ENCODE results near the gene PCNT. TPM values are rescaled to one million over a fixed set of nuclear protein-coding genes. Genes with fewer than 3 reads are reported as not detected.

The PCNT gene
- total RNA-seq, 4 donors from 2014 or later, result 200 to 431 (median 290) TPM

- H3K4me1 ChIP-seq, result peaks cover 52% of the 10 kb centered on the region in 2 donors
- no peaks in the 10 kb centered on the region for H3K9me3 ChIP-seq
- DNase-seq (peak in 1 of 2 donors; percentile 28), ATAC-seq (no peak)
- in situ Hi-C loops (cut with MboI; ENCODE audit: low sequenced_read_pairs in 4 of 4), result no loop called here
- peak overlapping the region; percentile 87 to 99 (median 96) for H3K27ac ChIP-seq
- peaks cover 3 to 94% of the 10 kb centered on the region in 2 donors for H3K36me3 ChIP-seq
- intact Hi-C loops (cut with DNase I; ENCODE audit: low total_unique reads), result no loop called here
- H3K4me3 ChIP-seq, result peak overlapping the region in 1 of 4 donors; percentile 18
- no peak for TF ChIP-seq CTCF (IDR thresholded peaks at IDR 0.05 in 4 of 5, conservative IDR thresholded peaks at IDR 0.05 in 1 of 5)
- TF ChIP-seq POLR2A (IDR thresholded peaks at IDR 0.05), result no peak
- H3K27me3 ChIP-seq, result no peaks in the 10 kb centered on the region
Observed at GRCh38 chr21:46355161-46356004, 31.4 kb downstream of the PCNT start.

DNA sequence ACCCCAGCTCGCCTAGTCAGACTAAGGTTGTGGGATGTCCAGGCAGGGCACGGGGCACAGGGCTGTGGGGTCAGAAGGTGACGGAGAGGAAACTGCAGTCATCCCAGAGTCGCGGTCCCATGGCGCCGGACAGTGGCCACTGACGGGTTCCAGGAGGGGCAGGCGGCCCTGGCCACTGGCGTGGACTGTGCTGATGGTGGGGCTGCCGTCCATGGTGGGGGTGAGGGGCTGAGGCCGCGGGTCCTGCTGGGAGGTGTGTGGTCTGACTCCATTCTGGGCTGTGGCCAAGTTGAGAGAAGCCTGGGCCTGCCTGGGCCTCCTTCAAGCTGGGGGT, 32.0 kb downstream of the PCNT start:
- ATAC-seq, result no peak
- H3K27ac ChIP-seq, result peak overlapping the region; percentile 87 to 99 (median 96)
- H3K9me3 ChIP-seq, result no peaks in the 10 kb centered on the region
- peak overlapping the region in 1 of 4 donors; percentile 22 for H3K4me3 ChIP-seq
- intact Hi-C loops (cut with DNase I; ENCODE audit: low total_unique reads) (no loop called here), in situ Hi-C loops (cut with MboI; ENCODE audit: low sequenced_read_pairs in 4 of 4) (no loop called here)
- no peaks in the 10 kb centered on the region for H3K27me3 ChIP-seq
- TF ChIP-seq CTCF (IDR thresholded peaks at IDR 0.05 in 4 of 5, conservative IDR thresholded peaks at IDR 0.05 in 1 of 5), result no peak
- no peak for TF ChIP-seq POLR2A (IDR thresholded peaks at IDR 0.05)
- DNase-seq, result peak in 1 of 2 donors; percentile 57
- peaks cover 48 to 58% of the 10 kb centered on the region in 2 donors for H3K4me1 ChIP-seq
- peaks cover 3 to 94% of the 10 kb centered on the region in 2 donors for H3K36me3 ChIP-seq

GRCh38 chr21:46356494-46357334, 32.8 kb downstream of the PCNT start:
- ATAC-seq, result peak; percentile 25 to 32
- H3K27ac ChIP-seq, result peak overlapping the region; percentile 87 to 99 (median 96)
- H3K36me3 ChIP-seq, result peaks cover 3 to 94% of the 10 kb centered on the region in 2 donors
- in situ Hi-C loops (cut with MboI; ENCODE audit: low sequenced_read_pairs in 4 of 4) (no loop called here), intact Hi-C loops (cut with DNase I; ENCODE audit: low total_unique reads) (loop anchor here (1.0 kb wide), 1 partner anchor 19 kb away; no protein-coding TSS in a partner anchor)
- H3K27me3 ChIP-seq, result no peaks in the 10 kb centered on the region
- H3K9me3 ChIP-seq, result no peaks in the 10 kb centered on the region
- peaks cover 48 to 66% of the 10 kb centered on the region in 2 donors for H3K4me1 ChIP-seq
- no peak for TF ChIP-seq POLR2A (IDR thresholded peaks at IDR 0.05)
- peak in 1 of 5 experiments; percentile 24 for TF ChIP-seq CTCF (IDR thresholded peaks at IDR 0.05 in 4 of 5, conservative IDR thresholded peaks at IDR 0.05 in 1 of 5)
- peak; percentile 71 to 83 for DNase-seq
- peak overlapping the region in 2 of 4 donors; percentile 1 to 22 for H3K4me3 ChIP-seq

DNA sequence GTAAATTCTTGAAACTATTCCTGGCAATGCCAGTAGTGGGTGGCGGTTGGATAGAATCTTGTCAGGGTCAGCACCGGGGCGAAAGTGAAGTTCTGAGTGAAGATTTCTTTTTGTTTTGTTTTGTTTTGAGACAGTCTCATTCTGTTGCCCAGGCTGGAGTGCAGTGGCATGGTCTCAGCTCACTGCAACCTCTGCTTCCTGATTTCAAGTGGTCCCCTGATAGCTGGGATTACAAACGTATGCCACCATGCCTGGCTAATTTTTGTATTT, 33.3 kb downstream of the PCNT start:
- peak overlapping the region; percentile 87 to 99 (median 96) for H3K27ac ChIP-seq
- intact Hi-C loops (cut with DNase I; ENCODE audit: low total_unique reads), result loop anchor here (1.0 kb wide), 1 partner anchor 18 kb away; no protein-coding TSS in a partner anchor
- TF ChIP-seq POLR2A (IDR thresholded peaks at IDR 0.05) (no peak), CTCF (IDR thresholded peaks at IDR 0.05 in 4 of 5, conservative IDR thresholded peaks at IDR 0.05 in 1 of 5) (no peak)
- H3K36me3 ChIP-seq, result peaks cover 3 to 94% of the 10 kb centered on the region in 2 donors
- DNase-seq (no peak), ATAC-seq (no peak)
- no peaks in the 10 kb centered on the region for H3K9me3 ChIP-seq
- H3K4me3 ChIP-seq, result peak overlapping the region in 3 of 4 donors; percentile 1 to 11 (median 9)
- in situ Hi-C loops (cut with MboI; ENCODE audit: low sequenced_read_pairs in 4 of 4), result no loop called here
- peaks cover 49 to 69% of the 10 kb centered on the region in 2 donors for H3K4me1 ChIP-seq
- no peaks in the 10 kb centered on the region for H3K27me3 ChIP-seq
